Mucosa of stomach (tissue), 1 donor: Measurements from ENCODE around the gene NKIRAS2.

Experiments used
- H3K27me3 ChIP-seq: one replicate; pipeline ENCODE4 v1.7.0; 2013; ENCODE audit warnings: mild to moderate bottlenecking, low read length; ENCODE audit not compliant: control insufficient read depth, insufficient read depth
- H3K36me3 ChIP-seq: one replicate; pipeline ENCODE4 v1.7.0; 2013; ENCODE audit warnings: low read length; ENCODE audit not compliant: control insufficient read depth, insufficient read depth
- H3K4me1 ChIP-seq: one replicate; pipeline ENCODE4 v1.7.0; 2013; ENCODE audit warnings: mild to moderate bottlenecking, low read length; ENCODE audit not compliant: control insufficient read depth, insufficient read depth
- H3K4me3 ChIP-seq: one replicate; pipeline ENCODE4 v1.7.0; 2013; ENCODE audit warnings: low read length
- H3K9ac ChIP-seq: one replicate; pipeline ENCODE4 v1.7.0; 2013; ENCODE audit warnings: mild to moderate bottlenecking, low read length, moderate library complexity
- H3K9me3 ChIP-seq: one replicate; pipeline ENCODE4 v1.7.0; 2013; ENCODE audit warnings: mild to moderate bottlenecking, low read length, moderate library complexity; ENCODE audit not compliant: control insufficient read depth
- donor health status: Pancreatic carcinoma.

NKIRAS2 gene

DNA sequence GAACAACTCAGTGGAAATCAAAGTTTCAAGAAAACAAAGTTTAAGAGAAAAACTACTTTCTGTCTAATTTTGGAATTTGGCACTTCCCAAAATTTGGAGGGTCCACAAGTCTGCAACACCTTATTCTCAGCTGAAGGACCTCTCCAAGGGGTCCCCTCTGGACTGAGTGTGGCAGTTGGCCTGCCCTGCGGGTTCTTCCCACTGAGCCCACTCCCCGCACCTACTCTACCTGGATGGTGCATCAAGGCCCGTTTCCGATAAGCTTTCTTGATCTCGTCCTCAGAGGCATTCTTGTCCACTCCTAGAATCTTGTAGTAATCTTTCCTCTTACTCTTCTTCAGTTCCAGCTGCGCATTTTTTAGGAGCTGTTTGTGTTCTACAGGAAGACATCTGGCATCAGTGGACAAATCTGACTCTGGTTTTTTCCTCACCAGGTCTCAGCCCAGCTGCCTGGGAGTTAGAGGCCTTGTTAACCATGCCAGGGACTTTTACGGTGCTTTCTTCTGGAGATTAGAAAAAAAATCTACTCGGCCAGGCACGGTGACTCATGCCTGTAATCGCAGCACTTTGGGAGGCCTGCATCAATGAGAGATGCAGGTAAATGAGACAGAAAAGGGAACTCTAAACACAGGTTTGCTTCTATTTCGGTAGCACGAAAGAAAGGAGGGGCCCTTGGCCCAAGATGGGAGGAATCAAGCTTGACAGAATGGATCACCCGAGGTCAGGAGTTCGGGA, 37.7 kb upstream of the NKIRAS2 start:
- H3K9ac ChIP-seq: no peak overlapping the region
- peaks cover 4% of the 10 kb centered on the region for H3K36me3 ChIP-seq
- H3K27me3 ChIP-seq: no peaks in the 10 kb centered on the region

DNA sequence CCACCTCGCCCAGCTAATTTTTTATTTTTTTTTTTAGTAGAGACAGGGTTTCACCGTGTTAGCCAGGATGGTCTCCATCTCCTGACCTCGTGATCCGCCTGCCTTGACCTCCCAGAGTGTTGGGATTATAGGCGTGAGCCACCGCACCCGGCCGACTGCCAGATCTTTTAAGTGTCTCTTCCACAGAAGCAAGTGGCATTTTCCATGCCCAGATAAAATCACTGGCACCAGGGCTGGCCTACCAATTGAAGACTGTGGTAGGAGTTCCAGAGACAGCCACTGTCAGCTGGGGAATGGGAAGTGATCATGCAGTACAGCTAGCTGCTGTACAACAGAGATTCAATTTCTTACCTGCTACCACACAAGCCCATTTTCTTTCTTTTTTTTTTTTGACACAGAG, 35.4 kb upstream of the NKIRAS2 start:
- H3K4me1 ChIP-seq: peaks cover 25% of the 10 kb centered on the region
- no peak overlapping the region for H3K4me3 ChIP-seq
- no peaks in the 10 kb centered on the region for H3K27me3 ChIP-seq
- no peaks in the 10 kb centered on the region for H3K9me3 ChIP-seq
- peaks cover 15% of the 10 kb centered on the region for H3K36me3 ChIP-seq
- H3K9ac ChIP-seq: no peak overlapping the region

More for the DNA sequence above, 37.7 kb upstream of the NKIRAS2 start:
- Histone ChIP-seq H3K9me3 (no peaks in the 10 kb centered on the region), H3K4me1 (peaks cover 26% of the 10 kb centered on the region), H3K4me3 (no peak overlapping the region)

DNA sequence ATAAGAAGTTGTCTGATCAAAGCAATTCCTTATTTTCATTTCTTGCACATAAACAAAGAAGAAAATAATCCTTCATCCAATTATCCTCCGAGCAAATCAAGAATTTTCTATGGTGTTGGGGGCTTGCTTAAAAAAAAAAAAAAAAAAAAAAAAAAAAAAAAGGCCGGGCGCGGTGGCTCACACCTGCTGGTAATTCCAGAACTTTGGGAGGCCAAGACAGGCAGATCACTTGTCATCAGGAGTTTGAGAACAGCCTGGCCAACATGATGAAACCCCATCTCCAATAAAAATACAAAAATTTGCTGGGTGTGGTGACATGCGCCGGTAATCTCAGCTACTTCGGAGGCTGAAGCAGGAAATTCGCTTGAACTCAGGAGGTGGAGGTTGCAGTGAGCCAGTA, 34.0 kb upstream of the NKIRAS2 start:
- H3K4me3 ChIP-seq: no peak overlapping the region
- peaks cover 37% of the 10 kb centered on the region for H3K4me1 ChIP-seq
- no peaks in the 10 kb centered on the region for H3K27me3 ChIP-seq
- peaks cover 15% of the 10 kb centered on the region for H3K36me3 ChIP-seq
- H3K9me3 ChIP-seq: no peaks in the 10 kb centered on the region
- no peak overlapping the region for H3K9ac ChIP-seq

DNA sequence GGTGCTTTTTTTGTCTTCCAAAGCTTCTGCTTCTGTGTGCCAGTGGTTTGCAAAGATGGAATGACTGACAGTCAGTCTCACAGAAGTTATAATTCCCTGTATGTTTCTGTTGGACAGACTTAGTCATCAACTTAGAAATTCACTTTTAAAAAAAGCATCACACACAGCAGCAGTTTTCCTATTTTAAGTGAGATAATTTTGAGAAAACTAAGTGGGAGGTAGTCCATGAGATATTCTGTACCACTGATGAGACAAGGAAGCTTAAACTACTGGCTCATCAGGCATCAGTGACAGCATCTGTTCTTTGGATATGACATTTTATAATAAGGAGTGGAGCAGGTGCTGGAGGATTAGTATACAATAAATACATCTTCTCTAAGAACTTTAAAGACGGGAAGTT, 33.3 kb upstream of the NKIRAS2 start:
- Histone ChIP-seq H3K9ac (no peak overlapping the region), H3K4me1 (peaks cover 39% of the 10 kb centered on the region), H3K9me3 (no peaks in the 10 kb centered on the region), H3K4me3 (no peak overlapping the region), H3K36me3 (peaks cover 12% of the 10 kb centered on the region), H3K27me3 (no peaks in the 10 kb centered on the region)

DNA sequence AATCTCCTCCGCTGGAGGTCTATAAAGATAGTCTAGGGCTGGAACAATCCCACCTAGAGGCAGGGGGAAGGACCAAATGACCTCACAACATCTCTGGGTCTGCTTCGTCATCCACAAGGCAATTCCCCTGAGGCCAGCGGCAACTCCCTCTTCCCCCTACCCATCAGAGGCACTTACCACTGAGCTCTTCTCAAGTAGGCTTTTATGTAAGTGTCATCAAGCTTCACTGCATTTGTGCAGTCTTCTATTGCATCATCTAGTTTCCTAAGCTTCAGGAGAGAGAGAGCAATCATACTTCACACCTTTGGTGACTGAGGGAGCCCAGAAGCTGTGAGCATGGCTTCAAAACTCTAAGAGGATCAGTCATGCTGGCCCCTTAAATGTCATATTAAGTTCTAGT, 32.2 kb upstream of the NKIRAS2 start:
- Histone ChIP-seq H3K4me3 (no peak overlapping the region), H3K9me3 (no peaks in the 10 kb centered on the region), H3K27me3 (no peaks in the 10 kb centered on the region), H3K4me1 (peaks cover 29% of the 10 kb centered on the region), H3K36me3 (peaks cover 11% of the 10 kb centered on the region), H3K9ac (no peak overlapping the region)

DNA sequence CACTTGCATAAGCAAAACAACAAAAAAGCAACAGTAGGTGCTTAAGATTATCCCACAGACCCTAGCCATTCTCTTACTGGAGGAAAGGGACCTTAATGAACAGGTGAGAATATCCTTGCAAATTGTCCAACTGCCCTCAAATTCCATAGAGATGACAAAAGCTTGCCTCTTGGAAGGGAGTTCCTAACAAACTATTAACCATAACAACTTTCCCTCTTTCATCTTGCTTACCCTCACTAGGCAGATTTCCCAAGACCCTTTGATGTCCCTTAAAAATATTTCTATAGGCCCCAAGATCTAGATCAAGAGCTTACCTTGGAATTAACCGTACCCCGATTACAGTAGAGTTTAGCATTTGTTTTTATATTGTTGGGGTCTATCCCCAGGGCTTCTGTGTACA, 31.5 kb upstream of the NKIRAS2 start:
- H3K4me3 ChIP-seq: no peak overlapping the region
- peaks cover 26% of the 10 kb centered on the region for H3K4me1 ChIP-seq
- H3K9ac ChIP-seq: no peak overlapping the region
- no peaks in the 10 kb centered on the region for H3K9me3 ChIP-seq
- H3K27me3 ChIP-seq: no peaks in the 10 kb centered on the region
- H3K36me3 ChIP-seq: peaks cover 11% of the 10 kb centered on the region

DNA sequence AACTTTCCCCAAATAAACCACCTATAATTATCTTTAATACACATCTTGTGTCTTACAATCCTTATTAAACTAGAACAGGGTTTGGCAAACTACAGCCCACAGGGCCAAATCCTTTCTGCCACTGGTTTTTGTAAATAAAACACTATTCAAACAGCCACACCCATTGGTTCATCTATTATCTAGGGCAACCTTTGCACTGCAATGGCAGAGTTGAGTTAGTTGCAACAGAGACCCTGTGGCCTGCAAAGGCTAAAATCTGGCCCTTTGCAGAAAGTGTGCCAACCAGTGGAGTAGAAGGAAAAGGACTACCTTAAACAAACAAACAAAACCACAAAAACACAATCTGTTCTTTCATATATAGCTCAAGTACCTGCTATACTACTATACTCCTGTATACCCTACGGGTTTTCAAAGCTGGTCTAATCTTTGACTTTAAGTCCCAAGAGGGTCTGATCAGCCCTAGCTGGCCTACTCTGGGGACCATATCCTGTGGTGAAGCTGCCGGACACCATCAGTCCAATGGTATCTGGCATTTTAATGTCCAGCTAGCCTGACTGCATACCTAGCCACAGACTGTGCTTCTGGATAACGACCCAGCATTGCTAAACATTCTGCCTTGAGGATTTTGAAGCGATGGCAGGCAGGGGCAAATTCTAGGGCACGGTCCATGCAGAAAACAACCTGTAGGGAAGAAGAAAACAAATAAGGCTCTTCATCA, 30.0 kb upstream of the NKIRAS2 start:
- Histone ChIP-seq H3K4me1 (peaks cover 26% of the 10 kb centered on the region), H3K4me3 (no peak overlapping the region), H3K27me3 (no peaks in the 10 kb centered on the region), H3K9ac (no peak overlapping the region), H3K36me3 (peaks cover 11% of the 10 kb centered on the region), H3K9me3 (no peaks in the 10 kb centered on the region)

DNA sequence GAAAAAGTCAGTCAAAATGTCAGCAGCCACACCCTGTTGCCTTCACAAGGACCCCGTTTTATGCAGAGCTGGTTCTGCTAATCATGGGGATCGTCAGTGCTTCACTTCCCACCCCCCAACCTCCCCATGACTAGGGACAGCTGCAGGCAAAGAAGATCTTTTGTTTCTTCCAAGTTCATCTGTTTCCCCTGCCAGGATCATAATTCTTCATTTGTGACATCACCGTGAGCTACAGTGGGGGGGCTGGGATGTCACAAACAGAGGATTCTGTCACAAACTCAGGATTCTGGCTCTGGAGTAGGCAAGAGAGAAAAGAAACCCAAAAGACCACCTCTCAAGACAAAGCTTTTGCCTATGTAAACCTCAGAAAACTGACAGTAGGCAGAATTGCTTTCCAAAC, 27.3 kb upstream of the NKIRAS2 start:
- Histone ChIP-seq H3K4me1 (peaks cover 26% of the 10 kb centered on the region), H3K27me3 (no peaks in the 10 kb centered on the region), H3K9ac (no peak overlapping the region), H3K9me3 (no peaks in the 10 kb centered on the region), H3K4me3 (no peak overlapping the region), H3K36me3 (peaks cover 16% of the 10 kb centered on the region)

DNA sequence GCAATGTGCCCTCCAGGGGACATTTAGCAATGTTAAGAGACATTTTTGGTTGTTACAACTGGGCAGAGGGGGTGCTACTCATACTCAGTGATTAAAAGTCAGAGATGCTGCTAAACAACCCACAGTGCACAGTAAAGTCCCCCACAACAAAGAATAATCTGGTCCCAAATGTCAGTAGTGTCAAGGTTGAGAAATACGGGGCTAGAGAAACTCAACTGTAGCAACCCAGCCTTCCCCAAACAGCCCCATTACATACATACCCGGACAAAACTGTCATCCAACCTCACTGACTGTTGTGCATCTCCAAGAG, 23.1 kb upstream of the NKIRAS2 start:
- Histone ChIP-seq H3K9me3 (no peaks in the 10 kb centered on the region), H3K27me3 (no peaks in the 10 kb centered on the region), H3K4me3 (no peak overlapping the region), H3K9ac (no peak overlapping the region), H3K4me1 (peaks cover 19% of the 10 kb centered on the region), H3K36me3 (peaks cover 5% of the 10 kb centered on the region)

DNA sequence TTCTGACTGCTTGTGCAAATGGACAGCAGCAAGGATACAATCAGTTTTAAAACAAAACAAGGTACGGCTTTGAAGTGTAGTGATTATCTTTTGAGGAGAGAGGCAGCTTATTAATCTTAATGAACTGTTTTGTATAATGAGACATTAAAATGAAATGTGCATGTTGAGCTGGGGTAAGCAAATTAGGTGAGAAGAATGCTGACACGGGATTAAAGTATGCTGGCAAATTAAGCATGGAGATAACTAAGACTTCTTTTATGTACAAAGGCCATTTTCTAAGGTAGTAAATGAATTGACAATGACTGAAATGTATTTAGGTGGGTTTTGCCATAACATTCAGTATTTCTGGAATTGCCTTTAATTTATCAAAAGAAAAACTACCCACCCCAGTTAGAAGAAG, 21.4 kb upstream of the NKIRAS2 start:
- no peak overlapping the region for H3K9ac ChIP-seq
- peaks cover 5% of the 10 kb centered on the region for H3K36me3 ChIP-seq
- H3K27me3 ChIP-seq: no peaks in the 10 kb centered on the region

DNA sequence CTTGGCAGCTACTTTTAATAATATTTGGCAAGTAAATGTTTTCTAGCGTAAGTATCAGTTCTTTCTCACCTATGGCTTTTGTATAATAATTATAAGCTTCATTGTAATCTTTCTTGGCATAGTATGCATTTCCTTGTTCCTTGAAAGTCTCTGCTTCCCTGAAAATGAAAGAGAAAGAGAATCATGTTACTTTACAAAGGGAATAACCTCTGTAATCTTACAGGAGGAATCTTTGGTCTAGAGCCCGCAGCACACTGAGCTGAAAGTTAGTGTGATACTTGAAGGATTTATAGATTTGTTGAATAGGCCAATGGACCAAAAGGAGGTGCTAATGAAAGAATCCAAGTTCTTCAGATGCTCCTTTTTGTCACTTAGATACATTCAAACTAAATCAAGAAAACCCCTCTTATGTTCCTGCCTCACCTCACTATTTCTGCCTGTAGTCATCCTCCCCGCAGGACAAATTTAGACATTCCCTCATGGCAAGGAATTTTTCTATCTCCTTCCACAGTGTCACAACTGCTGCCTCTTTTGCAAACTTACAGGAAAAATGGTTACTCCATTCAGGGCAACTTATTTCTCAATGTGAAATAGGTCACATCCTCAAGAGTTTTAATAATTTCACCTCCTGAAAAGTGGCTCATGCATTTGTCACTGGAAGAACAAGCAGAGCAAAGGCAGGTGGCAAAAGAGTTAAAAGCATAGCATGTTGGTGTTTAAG, 19.3 kb upstream of the NKIRAS2 start:
- Histone ChIP-seq H3K9ac (peak overlapping the region; percentile 12), H3K36me3 (peaks cover 5% of the 10 kb centered on the region)

More for the DNA sequence above, 21.4 kb upstream of the NKIRAS2 start:
- Histone ChIP-seq H3K4me1 (peaks cover 29% of the 10 kb centered on the region), H3K4me3 (no peak overlapping the region), H3K9me3 (no peaks in the 10 kb centered on the region)

DNA sequence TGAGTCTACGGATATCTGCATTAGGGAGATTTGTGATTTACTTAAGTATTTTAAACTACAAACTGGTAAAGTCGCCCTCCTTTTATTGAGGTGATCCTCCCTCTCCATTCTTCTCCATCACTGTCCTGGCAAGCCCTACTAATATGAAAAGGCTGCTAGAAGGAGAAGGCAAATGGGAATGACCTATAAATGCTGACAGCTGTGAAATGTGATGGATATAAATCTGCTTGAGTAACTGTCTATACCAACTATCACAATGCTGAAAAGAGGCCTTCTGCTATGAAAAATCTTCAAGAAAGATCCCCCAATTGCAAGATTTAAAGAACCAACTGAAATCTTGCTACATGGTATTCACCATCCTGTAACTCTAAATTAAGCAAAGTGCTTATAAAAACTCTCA, 18.2 kb upstream of the NKIRAS2 start:
- no peaks in the 10 kb centered on the region for H3K9me3 ChIP-seq
- peaks cover 5% of the 10 kb centered on the region for H3K36me3 ChIP-seq
- no peak overlapping the region for H3K9ac ChIP-seq
- no peaks in the 10 kb centered on the region for H3K27me3 ChIP-seq
- H3K4me3 ChIP-seq: no peak overlapping the region
- peaks cover 39% of the 10 kb centered on the region for H3K4me1 ChIP-seq

More for the DNA sequence above, 19.3 kb upstream of the NKIRAS2 start:
- peaks cover 39% of the 10 kb centered on the region for H3K4me1 ChIP-seq
- H3K9me3 ChIP-seq: no peaks in the 10 kb centered on the region
- H3K27me3 ChIP-seq: no peaks in the 10 kb centered on the region
- H3K4me3 ChIP-seq: no peak overlapping the region
